Left ventricle myocardium inferior (tissue), 1 donor: ENCODE data around the gene ADAR. TPM values are rescaled to one million over a fixed set of nuclear protein-coding genes. Genes with fewer than 3 reads are reported as not detected.

ENCODE experiments used
- DNase-seq: peaks from one replicate; pipeline ENCODE4 v3.0.0-alpha.2; 2020
- H3K27ac ChIP-seq: fragments of 200-600 bp; replicated peaks from 2 replicates; pipeline ENCODE4 v1.8.0; 2021
- H3K27me3 ChIP-seq: fragments of 200-600 bp; 2 replicates; pipeline ENCODE4 v1.8.0; 2021; ENCODE audit warnings: low read depth
- H3K36me3 ChIP-seq: fragments of 200-600 bp; 2 replicates; pipeline ENCODE4 v1.8.0; 2021
- H3K4me1 ChIP-seq: fragments of 200-600 bp; 2 replicates; pipeline ENCODE4 v1.8.0; 2021
- H3K4me3 ChIP-seq: fragments of 200-600 bp; 2 replicates; pipeline ENCODE4 v1.8.0; 2021; ENCODE audit warnings: mild to moderate bottlenecking, moderate library complexity
- H3K9me3 ChIP-seq: fragments of 200-600 bp; replicated peaks from 2 replicates; pipeline ENCODE4 v1.8.0; 2021
- CTCF ChIP-seq: fragments of 200-600 bp; IDR thresholded peaks from 2 replicates; pipeline ENCODE4 v1.8.0; 2021; ENCODE audit warnings: antibody characterized with exemption, mild to moderate bottlenecking, borderline replicate concordance
- intact Hi-C: fragments of 100-400 bp; cut with micrococcal nuclease; formaldehyde crosslinking; loops from one replicate; pipeline ENCODE4 v1.11.0; 2022
- total RNA-seq: library from RNA; stranded (reverse); fragmentation: NEBNext Ultra II Directional; extraction: Animal tissue kit (Norgen Biotek cat#: 25700); gene quantifications from one replicate; pipeline ENCODE4 v1.2.1, GENCODE V29; 2021
- donor health status: DM: no; HTN: yes; CAD: no; lungs with severe emphysema.

Gene ADAR
- total RNA-seq, 1 donor from 2014 or later = 55.8 TPM

GRCh38 chr1:154539486-154540483, 68.2 kb downstream of the ADAR start:
- H3K4me1 ChIP-seq = no peaks in the 10 kb centered on the region
- no peak overlapping the region for H3K4me3 ChIP-seq
- no peak for DNase-seq
- intact Hi-C loops = no loop called here
- H3K9me3 ChIP-seq = no peaks in the 10 kb centered on the region
- no peak overlapping the region for H3K27ac ChIP-seq
- peaks cover 4% of the 10 kb centered on the region for H3K27me3 ChIP-seq
- no peaks in the 10 kb centered on the region for H3K36me3 ChIP-seq
- TF ChIP-seq CTCF = no peak

- no peak for DNase-seq
- H3K27ac ChIP-seq = no peak overlapping the region
- H3K4me3 ChIP-seq = no peak overlapping the region
- no peaks in the 10 kb centered on the region for H3K4me1 ChIP-seq
- intact Hi-C loops = no loop called here
- H3K36me3 ChIP-seq = no peaks in the 10 kb centered on the region
- H3K9me3 ChIP-seq = no peaks in the 10 kb centered on the region
- no peaks in the 10 kb centered on the region for H3K27me3 ChIP-seq
- no peak for TF ChIP-seq CTCF
Observed at GRCh38 chr1:154536570-154536969, 71.4 kb downstream of the ADAR start.

- Histone ChIP-seq H3K27ac (no peak overlapping the region), H3K27me3 (no peaks in the 10 kb centered on the region), H3K9me3 (no peaks in the 10 kb centered on the region), H3K36me3 (no peaks in the 10 kb centered on the region), H3K4me3 (no peak overlapping the region), H3K4me1 (no peaks in the 10 kb centered on the region)
- TF ChIP-seq CTCF = peak; percentile 57
- no peak for DNase-seq
- intact Hi-C loops = no loop called here
Observed at GRCh38 chr1:154533952-154534844, 73.8 kb downstream of the ADAR start.

Other genes with a start within 250 kb of the ADAR start
- gene IL6R, start 202.8 kb downstream of the ADAR start, total RNA-seq = 10.5 TPM
- 2.6 TPM for gene TDRD10, start 106.0 kb downstream of the ADAR start, total RNA-seq
- gene SHE, start 105.8 kb downstream of the ADAR start, total RNA-seq = 9.2 TPM
- gene UBE2Q1, start 49.5 kb downstream of the ADAR start, total RNA-seq = 57.0 TPM
- gene CHRNB2, start 40.4 kb downstream of the ADAR start, total RNA-seq = not detected